ENCODE results near the gene WASF3.
A peak's percentile ranks its signal among the peaks of the same experiment; 100 is the strongest.

The WASF3 gene

DNA sequence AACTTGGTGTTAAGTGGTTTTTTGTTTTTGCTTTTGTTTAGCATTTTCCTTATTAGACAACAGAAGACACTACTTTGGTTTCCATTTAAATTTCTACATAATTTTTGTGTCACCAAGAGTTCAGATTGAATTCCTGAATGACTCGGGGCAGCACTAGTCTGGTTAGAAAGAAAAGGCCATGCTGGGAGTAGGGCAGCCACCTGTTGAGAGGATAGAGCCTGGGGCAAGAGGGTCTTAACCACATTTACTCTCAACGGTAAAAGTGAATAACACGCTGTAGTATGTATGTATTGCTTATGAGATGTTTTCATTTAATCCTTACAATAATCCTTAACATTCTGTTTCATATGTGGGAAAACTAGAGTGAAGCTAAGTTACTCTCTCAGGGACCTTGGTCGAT is 131.5 kb downstream of the WASF3 start:
- DNase-seq: no peak

DNA sequence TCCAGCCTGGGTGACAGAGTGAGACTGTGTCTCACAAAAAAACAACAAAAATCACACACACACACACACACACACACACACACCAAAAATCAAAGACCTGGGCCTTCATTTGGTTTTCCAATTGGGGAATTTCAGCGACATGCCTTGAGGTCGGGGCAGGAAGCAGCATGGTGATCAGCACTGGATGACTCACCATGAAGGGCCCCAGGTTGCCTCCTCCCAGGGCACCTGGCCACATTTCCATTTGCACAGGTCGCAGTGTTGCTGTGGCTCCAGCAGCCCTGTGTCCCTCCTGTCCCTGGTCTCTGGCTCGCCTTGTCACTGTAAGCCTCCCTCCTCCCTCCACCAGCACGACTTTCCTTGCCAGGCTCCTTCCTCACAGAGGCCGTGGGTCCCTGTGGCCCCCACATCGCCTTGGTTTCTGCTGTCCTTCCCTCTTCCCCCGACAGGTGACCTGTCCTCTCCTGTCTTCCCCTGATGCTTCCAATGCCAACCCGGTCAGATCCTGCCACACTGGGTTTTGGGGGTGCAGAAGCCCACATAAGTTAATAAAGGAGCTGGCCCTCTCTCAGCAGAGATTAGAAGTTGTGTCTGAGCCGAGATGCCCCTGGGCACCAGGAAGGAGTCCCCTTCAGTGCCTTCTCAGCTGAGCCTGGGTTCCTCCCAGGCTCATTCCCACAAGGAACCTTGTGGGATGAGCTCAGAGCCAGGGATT is 136.4 kb downstream of the WASF3 start:
- DNase-seq: no peak

DNA sequence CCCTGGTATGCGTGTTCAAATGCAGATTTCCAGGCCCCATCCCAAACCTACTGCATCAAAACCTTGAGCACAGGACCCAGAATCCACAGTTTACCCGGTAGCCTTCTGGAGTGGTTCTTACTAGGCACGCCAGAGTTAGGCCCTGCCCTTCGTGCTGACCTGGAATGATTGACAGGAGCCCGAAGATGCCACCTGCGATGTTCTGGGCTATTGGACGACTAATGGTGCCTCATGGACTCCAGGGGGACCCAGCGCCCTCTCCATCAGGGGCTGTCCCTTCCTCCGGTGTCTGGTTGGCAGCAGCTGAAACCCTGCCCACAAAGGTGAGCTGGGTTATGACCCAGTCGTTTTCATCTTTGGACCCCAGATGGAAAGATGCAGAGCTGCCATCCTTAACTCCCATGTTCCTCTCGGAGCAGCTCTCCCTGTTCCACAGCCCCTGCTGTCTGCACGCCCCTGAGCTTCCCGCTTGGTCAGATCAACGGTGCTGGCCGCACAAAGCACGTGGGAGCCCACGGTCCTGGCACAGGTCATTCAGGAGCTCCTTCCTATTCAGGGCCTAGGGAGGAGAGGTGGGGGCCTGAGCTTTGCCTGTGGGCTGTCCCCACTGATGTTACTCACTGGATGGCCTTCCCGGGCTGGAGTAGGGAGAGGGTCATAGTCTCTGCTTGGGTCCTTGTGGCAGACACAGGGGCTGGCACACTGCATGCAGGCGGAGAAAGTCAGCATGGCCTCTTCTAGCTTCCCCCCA is 137.3 kb downstream of the WASF3 start:
- DNase-seq: no peak

DNA sequence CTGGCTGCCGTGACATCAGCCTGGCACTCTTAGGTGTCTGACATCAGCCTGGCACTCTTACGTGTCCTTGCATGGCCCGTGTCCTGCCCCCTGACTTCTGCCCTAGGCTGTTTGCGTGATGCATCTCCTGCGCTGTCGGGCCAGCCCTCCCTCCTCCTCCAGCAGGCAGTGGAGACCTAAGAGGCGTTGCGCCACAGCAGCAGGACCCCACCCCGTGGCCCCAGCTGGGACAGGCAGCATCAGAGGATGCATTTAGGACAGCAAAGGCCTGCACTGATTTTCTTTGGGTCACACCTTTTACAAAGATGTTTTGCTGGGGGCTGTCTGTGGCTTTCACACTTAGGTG is 137.8 kb downstream of the WASF3 start:
- no peak for DNase-seq

DNA sequence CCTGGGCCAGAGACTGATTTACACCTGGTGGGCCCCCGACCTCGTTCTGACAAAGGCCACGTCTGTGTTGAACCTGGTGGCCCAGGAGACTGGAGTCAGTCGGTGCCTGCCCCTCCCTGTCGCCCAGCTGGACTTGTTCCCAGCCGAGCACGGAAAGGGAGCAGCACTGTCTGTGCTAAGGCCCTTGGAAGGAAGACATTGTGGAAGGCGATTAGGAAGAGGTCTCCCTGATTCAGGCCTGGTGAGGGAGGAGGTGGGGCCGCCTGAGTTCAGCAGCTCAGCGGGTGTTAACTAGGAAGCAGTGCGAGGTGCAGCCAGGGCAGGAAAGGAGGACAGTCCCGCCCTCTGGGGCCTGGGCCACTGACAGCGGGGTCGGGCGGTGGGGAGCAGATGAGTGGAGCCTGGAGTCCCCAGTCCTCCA is 138.4 kb downstream of the WASF3 start:
- DNase-seq: no peak

DNA sequence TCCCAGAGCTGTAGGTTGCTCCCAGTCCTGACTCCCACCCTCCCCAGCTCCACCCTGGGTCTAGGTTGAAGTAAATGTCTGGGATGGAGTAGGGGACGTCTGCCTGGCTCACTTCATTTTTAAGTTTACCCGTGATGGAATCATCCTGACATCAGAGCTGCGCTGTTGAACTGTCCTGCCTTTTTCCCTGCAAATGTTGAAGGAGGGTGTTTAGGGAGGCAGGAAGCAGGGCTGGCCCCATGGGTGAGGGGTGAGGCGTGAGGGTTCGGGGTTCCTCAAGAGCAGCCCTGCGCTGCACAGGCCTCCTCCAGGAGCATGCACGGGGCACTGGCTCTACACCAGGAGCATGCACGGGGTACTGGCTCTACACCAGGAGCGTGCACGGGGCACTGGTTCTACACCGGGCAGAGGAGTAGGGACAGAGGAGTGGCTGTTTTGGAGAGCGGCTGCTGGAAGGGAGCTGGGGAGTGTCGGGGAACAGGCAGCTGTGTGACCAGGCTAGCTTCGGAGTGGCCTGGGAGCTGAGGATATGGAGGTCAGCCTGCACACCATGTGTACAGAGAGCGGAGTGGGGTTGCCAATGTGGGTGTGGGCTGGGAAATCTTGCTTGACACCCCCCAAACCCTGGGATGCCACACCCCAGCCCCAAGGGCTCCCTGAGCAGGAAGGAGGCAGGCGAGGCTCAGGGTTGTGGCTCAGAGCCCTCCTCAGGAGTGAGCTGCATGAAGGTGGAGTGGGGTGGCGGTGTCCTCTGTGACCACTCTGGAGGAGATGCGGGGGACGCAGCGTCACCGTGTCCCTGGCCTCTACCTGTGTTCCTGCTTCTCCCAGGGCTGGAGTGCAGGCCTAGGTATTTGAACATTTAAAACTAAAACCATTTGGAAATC is 139.8 kb downstream of the WASF3 start:
- DNase-seq: no peak

DNA sequence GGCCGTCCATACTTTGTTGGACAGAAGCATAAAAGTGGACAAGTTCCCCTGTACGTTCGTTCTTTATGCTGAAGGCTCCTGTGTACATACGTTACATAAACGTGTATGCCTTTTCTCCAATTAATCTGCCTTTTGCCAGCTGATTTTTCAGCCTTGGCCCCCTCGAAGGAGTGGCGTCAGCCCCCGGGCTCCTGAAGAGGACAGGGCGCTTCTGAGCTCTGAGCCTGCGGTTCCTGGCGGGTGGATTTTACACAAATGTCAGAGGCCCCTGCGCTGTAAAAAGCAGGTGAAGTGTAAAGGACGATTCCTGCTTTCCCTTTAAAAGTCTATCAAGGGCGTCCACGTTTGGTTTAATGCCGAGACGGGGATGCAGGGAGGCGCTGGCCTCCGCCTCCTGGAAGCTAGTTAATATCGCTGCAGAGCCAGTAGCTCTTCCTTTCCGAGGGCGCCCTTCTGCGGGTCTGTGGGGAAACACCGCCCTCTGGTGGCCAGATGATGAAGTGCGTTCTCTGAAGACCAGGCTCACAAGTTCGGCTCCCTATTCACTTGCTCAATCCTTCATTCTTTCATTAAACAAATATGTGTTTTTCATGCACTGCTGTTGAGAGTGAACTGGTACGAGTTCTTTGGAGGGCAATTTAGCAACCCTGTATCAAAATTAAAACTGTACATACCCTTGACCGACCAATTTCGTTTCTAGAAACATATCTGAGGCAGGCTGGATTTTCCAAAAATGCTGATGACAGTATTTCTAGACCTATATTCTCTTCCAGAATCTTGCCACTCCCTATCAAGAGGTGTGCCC is 141.1 kb downstream of the WASF3 start:
- peak; percentile 91 for DNase-seq

DNA sequence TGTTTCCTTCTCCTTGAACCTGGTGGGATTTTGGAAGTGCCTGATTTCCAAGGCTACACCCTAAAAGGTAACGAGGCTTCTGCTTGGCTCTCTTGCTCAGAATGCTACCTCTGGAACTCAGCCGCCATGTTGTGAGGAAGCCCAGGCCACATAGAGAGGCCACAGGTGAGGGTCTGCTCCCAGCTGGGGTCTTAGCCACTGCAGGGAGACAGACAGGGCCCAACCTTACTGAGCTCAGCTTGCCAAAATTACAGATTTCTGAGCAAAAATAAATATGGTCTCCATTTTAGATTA is 141.7 kb downstream of the WASF3 start:
- DNase-seq: no peak

DNA sequence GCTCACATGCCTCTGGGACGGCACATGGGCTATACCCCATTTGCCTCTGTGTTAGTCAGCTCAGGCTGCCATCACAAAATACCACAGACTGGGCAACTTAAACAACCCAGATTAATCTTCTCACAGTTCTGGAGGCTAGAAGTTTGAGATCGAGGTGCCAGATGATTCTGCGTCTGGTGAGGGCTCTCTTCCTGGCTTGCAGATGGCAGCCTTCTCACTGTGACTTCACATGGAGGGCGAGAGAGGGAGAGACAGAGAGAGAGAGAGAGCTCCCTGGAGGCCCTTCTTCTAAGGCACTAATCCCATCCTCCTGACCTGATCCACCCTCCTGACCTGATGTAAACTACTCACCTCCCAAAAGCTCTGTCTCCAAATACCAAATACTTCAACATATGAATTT is 148.1 kb downstream of the WASF3 start:
- DNase-seq: no peak

DNA sequence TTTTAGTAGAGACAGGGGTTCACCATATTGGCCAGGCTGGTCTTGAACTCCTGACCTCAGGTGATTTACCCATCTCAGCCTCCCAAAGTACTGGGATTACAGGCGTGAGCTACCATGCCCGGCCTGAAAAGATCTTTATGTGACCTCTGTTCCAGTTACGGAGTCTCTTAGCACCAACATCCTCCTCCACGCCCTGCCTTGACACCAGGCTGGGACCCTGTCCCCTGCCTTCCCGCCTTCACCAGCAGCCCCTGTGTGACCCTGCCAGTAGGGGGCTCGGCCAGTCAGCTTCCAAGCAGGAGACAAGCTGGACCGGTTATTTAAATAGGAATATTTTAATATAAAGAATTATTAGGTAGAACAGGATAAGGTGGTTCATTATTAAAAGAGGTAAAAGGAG is 148.9 kb downstream of the WASF3 start:
- no peak for DNase-seq

DNA sequence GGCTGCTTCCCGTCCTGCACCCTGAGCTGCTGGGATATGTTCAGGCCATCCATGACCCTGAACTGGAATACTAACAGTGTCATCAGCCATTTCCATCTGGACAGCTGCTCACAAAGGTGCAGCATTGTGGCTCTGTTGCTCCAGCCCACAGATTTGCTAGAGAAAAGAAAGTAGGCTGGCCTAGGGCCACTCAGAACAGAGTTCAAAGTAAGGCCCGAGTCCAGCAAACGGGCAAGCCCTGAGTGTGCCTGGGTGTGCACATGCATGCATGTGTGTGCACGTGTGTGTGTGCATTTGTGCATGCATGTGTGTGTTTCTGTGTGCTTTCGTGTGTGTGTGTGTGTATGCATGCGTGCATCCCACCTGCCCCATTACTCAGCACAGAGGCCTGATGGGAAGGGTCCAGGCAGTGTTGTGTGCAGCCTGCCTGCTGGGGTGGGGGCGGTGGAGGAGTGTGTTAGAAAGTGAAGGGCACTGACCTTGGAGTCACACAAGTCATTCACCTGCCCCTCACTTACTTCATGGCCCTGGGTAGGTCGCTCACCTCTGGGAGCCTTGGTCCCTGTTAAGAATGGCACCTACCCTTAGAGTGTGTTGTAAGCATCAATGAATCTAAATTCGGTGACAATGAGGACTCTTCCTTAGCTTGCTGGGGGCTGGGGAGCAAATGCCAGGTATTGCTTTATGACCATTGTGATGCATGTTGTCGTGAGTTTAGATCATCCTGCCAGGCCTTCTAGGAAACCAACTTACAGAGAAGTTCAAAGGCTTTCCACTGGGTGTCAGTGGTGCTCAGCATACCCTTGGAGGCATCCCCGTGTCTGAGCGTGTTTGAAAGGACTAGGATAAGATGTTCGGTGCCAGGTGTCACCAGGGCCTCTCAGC is 149.9 kb downstream of the WASF3 start:
- DNase-seq: peak; percentile 42

DNA sequence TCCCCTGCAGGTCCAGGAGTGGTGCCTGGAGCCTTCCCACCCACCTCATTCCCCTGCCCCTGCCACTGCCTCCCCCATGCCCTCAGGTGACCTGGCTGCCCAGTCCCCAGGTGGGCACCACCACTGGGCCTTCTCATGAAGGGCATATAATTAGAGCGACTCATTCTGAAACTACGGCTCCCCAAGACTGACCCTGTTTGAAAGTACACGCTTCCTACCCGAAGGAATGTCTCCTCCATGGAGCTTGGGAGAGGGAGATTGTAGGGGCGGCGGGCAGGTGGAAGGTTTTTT is 150.5 kb downstream of the WASF3 start:
- DNase-seq: no peak

DNA sequence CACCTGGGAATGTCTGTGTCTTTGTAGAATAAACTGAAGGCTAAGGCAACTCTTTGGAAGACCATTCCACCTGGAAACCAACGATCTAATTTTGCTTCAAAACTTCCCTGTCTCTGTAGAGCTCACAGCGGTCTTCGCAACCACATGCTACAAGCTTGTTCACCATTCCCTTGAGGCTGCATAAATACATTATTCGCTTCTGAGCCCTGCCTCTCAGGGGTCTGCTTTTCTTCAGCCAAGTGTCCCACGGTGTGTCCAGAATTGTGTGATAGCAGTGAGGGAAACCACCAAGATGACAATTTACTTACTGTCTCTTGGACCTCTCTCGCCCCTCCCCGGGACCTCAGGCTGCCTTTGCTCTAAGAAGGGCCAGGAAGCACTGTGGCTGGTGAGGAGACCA is 152.0 kb downstream of the WASF3 start:
- no peak for DNase-seq

DNA sequence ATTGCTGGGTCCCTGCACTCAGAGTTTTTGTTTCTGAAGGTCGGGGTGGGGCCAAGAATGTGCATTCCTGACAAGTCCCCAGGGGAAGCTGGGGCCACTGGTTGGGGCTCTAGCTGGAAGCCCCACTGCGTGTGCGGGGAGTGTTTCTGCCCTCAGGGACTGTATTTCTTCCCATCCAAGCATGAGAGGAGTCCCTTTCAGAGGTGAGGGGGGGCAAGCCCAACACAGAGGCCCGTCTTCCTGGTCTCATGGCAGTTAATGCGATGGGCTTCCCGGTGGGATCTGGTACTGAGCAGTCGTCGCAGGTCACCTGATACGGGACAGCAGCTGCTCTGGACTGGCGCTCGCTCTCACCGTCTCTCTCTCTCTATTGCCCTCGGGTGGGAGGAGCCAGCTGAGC is 152.7 kb downstream of the WASF3 start:
- DNase-seq: no peak

DNA sequence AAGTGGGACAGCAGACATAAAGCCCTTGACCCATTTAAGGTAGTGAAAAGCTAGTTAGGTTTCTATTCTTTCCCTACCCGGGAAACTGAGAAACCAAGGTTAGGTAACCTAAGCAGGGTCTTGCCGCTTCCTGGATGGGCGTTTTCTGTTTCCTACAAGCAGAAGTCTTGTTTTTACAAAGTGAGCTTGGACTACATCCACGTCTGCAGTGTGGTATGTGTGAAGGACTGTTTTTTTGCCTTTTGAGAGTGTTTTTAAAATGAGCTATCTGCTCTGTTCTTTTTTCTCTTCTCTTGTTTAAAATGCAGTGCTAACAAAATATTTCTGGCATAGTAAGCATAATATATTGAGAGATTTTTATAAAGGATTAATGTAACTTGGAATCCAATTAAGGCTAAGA is 153.7 kb downstream of the WASF3 start:
- DNase-seq: no peak

DNA sequence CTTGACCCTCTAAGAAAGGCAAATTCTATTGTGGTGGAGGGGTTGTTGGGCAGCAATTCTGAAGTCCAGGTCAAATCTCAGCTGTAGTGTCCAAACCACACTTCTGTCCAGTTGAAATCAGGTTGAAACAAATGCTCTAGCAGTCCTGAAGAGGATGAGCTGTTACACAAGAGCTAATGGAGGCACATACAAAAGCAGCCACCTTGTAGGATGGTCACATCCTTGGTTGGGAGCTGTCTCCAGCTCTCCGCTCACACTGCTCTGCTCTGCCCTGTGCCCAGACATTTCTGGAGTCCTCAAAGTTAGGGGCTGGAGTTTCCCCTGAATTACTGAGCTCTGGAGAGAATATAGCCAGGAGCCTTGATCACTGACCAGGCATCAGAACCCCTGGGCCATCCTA is 155.9 kb downstream of the WASF3 start:
- no peak for DNase-seq

DNA sequence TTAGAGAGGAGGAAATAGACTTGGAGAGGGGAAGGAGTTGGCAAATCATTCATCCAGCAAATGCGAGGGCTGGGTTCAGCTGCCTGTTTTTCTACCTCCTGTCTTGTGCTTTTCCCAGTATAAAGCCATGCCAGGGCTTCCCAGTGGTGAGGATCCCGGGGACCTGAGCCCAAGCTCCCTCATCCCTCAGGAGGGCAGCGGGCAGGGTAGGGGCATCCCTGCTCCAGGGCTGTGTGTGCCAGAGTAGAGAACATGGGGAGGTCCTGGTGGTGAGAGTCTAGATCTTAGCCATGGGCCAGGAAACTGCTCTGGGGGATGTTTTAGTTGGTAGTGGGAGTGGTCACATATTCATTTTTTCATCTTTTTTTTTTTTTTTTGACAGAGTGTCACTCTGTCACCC is 159.5 kb downstream of the WASF3 start:
- DNase-seq: no peak

DNA sequence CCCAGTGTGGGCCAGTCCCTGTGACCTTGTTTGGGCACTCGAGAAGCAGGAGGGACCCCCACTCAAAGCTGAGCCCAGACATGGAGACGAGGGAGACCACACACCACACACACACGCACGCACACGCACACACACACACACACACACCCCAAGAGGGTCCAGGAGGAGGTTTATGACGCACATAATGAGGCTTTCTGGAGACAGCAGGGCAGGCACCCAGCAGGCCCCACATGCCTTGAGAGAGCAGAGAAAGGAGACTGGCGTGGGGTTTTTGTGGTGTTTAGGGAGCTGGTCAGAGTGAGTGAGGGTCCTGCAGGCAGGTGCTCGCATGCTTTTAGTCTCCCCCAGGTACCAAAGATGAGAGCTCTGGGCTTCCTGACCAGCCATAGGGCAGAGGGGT is 160.7 kb downstream of the WASF3 start:
- DNase-seq: no peak

DNA sequence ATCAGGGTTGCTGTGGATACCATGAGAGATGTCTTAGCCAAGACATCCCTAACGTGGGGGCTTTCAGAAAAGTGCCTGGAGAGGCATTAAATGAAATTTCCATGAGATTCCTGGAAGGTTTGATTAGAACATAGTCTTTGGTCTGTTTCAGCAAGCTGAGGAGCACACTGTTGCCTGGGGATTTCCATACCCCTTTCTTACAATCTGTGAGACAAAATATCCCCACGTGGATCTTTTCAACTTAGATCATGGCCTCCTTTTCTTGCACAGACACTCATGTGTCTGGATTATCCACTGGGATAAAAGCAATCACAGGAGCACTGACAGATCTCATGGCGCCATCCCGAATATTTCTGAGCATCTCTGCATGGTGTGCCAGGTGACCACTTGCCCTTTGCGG is 161.4 kb downstream of the WASF3 start:
- DNase-seq: no peak

DNA sequence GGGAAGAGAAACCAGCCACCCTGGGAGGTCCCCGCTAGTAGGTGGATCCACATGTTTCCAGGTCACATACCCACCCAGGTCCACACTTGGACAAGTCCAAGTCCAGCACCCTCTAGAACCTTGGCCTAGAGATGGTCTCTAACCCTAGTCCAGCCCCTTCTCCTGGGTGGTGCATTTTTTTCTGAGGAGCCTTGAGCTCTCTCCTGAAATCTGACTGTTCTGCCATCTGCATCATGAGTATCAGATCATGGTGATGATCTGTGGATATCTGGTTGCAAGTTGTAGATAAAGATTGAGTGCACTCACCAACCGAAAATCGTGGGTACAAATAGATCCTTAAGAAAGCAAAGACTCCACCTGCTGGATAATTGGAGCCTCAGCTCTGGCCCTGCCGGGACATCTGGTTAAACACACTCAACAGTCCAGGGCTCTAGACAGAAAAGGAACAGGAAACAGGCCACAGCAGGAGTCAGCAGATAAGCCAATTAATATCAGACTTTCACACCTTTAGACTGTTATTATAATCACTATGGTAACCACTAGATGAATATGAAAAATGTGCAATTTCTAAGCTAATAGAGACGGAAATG is 162.0 kb downstream of the WASF3 start:
- no peak for DNase-seq

DNA sequence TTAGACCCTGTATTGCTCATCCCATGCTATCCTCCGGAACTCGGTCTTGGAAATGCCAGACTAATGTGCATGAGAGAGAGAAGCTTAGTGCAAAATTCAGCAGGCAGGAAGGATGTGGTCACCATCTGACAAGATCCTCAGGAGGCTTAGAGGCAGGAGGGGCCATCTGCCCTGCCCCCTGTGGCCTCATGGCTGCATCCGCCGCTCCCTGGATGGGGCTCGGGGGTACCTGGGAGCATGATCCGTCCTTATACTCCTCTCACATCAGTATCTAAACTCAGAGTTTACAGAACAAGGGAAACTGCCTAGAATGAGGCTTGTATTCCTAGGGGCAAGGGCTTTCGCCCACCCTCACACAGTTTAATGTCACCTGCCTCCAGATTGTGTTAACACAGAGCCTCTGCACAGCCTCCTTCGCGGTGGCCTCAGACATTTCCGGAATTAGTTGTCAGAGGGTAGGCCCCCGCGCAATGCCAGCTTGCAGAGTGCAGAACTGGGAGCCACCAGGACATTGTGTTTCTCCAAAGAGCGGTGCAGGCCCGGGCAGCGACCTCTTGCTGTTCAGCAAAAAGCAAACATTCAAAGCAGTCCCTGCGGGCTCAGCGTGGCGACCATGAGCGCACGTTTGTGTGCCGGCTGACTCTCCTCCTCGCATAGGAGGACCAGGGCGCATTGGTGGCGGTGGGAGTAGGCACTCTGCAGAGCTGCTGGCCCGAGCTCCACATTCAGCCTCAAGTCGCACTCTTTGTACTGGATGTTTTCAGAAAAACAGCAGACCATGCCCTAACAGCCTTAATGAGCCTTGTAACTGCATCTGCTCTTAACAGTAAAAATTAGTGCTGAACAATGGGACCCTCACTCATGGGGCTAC is 164.0 kb downstream of the WASF3 start:
- DNase-seq: peak; percentile 54
